HG02642 (cell line): ENCODE results near the gene FGF7.
"Not testable (repeated sequence)": the region's sequence is repeated elsewhere in the genome, so short reads cannot be mapped to it uniquely, and the experiment has no call there.

Experiments used
- ATAC-seq: cut with Tn5 transposase; IDR thresholded peaks from one replicate; pipeline ENCODE4 v1.9.1; 2021; ENCODE audit warnings: mild to moderate bottlenecking; ENCODE audit not compliant: unreplicated experiment, poor library complexity

FGF7 gene

GRCh38 chr15:49436751-49437150, 13.7 kb downstream of the FGF7 start:
- no peak for ATAC-seq

DNA sequence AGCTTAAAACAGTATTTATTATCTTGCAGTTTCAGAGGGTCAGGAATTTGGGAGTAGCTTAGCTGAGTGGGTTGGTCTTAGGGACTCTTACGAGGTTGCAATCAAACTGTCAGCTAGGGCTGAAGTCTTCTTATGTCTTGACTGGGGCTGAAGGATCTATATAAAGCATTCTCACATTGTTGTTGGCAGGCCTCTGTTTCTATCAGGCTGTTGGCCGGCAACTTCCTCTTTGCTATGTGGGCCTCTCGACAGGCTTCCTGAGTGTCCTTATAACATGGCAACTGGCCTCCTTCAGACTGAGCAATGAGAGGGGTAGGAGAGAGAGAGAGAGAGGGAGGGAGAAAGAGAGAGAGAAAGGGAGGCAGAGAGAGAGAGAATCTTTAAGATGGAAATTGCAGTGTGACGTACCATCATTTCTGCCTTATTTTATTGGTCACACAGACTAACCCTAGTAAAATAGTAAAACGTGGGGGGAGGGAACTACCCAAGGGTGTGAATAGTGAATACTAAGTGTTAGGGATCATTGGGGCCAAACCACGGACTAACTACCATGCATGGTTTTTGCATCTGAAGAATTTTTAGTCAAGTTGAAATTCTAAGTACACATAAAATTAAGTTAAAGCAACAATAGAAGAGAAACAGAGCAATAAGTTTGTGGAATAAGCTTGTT, 16.1 kb downstream of the FGF7 start:
- peak; percentile 92 for ATAC-seq

DNA sequence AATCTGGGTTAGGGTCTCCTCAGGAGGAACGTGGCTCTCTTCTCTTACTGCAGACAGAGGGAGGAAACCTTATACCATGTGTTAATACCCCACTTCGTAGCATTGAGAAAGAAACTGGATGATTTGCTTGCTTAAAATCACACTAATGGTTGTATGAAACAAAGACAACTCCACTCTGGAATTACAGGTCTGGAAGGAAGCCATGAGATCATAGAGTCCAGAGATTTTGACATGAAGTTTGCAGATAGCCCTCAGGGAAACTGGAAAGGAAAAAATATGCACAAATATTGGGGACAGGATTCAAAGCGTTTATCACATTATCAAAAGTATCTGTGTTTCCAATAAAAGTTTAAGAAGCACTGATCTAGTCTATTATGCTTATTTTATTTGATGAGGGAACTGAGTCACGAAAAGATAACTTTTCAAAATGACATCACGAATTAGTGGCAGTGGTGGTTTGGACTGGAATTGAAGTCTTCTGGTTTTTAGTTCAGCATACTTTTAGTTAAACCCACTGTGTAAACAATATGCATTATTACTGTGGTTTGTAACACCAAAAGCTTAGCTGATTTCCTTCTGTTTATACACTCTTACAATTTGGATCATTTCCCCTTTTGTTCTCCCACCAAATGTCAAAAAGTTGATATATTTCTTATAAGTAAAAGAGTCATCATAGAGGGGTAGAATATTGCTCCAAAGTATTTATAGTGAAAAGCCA, 16.8 kb downstream of the FGF7 start:
- no peak for ATAC-seq

DNA sequence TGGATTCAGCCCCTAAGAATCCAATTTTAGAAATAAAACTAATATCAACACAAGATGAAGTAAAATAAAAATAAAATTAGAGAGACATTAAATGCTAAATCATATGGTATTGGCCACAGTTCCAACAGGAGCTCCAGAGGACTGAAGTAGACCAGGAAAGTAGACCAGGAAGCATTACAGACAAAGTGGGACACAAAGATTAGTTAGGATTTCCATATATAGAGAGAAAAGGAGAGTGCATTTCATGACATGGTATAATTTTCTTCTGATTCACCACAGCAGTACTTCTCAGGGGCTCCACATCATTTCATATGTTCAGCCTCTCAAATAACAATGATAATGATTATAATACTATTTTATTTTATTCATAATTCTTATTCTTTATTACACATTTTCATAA, 18.3 kb downstream of the FGF7 start:
- no peak for ATAC-seq

- no peak for ATAC-seq
Measured at GRCh38 chr15:49441816-49442215, 18.8 kb downstream of the FGF7 start.

GRCh38 chr15:49452595-49452994, 29.6 kb downstream of the FGF7 start:
- ATAC-seq: no peak

DNA sequence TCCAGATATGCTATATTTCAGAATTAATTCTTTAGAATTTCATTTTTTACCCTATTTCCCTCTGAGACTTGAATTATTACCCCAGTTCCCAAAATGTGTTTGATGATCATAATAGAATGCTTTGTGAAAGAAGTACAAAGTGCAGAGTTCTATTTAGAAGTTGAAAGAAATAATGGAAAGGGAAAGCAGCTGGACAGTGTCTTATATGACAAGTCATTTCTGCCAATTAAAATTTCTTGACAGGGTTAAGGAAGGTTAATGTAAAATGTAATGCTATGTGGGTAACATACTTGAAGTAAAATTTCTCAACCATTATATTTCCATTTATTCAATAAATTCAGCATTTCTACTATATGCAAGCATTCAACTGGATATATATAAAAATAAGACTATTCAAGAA, 33.1 kb downstream of the FGF7 start:
- ATAC-seq: no peak

- no peak for ATAC-seq
Measured at GRCh38 chr15:49458145-49458544, 35.1 kb downstream of the FGF7 start.

DNA sequence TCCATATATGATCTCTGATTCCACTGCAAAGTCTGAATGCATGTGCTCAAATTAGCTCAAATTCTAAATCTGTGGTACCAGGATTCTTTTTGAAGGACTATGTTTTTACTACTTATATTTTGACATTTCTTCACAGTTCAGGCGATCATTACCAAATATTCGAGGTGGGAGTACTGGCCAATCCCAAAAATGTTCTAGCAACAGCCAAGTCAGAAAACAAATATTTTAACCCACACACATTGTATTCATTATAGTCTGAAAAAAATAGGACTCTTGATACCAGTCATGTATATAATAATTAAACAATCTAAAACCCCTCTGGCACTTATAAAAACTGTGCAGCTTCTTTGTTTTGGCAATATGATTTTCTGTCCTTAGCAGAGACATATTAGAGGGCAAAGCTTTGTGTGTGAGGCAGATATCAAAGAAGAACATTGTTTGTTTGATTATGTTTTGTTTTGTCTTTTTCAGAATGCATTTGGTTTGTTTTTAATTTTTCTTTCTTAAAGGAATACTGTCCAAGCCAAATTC, 37.4 kb downstream of the FGF7 start:
- ATAC-seq: no peak

GRCh38 chr15:49462232-49462844, 39.3 kb downstream of the FGF7 start:
- ATAC-seq: no peak

DNA sequence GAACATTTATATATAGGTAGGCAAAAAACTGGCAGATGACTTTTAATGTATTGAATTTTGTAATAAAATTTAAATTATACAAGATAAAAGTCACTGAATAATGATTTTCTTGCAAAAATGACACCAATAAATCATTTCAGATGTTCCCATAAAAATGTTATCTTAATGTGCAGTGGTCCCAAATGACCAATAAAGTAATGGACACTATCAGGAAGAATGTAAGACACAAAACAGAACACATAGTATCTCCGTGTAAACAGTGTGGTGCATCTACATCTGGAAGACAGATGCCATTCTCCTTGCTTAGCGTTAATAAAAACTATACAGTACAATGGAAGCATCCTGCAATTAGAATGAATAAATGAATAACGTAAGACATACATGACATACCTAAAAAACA, 41.5 kb downstream of the FGF7 start:
- no peak for ATAC-seq

DNA sequence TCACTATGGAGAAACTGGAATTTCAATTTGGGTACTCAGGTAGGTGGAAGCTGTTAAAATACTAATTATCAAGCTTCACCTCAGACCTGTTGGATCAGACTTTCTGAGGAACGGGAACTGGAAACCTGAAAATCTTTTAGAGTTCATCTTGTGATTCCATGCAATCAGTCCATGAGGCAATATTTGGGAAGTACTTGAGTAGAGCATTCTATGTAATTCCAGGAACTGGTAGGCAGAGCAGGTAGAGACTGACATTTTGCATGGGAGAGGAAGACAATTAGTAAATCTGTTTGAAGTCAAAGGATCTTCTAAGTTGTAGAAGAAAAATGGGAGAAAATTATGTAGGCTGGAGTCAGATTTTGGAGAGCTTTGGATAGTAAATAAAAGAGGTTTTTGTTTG, 43.1 kb downstream of the FGF7 start:
- no peak for ATAC-seq

GRCh38 chr15:49467746-49468480, 44.9 kb downstream of the FGF7 start:
- no peak for ATAC-seq

- ATAC-seq: no peak
Measured at GRCh38 chr15:49468481-49468839, 45.4 kb downstream of the FGF7 start.

GRCh38 chr15:49471248-49471647, 48.2 kb downstream of the FGF7 start:
- ATAC-seq: not testable (repeated sequence)

DNA sequence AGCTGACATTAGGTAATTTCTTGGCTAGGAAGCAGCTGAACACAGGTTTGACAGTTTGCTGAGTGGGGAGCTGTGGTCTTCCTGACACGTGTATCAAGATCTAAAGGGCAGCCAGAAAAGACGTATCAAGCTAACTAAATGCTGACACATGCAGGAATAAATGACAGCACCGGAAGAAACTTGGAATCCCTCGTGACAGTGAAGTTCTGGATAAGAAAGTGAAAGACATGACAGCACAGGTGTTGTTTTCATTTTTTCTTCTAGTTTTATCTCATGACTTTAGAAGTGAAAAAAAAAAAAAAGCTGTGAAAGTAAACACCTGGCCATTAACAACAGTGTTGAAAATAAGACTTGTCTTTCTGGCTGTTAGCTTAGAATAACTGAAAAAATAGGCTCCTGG, 48.7 kb downstream of the FGF7 start:
- peak; percentile 60 for ATAC-seq

- no peak for ATAC-seq
Measured at GRCh38 chr15:49472338-49472737, 49.3 kb downstream of the FGF7 start.

DNA sequence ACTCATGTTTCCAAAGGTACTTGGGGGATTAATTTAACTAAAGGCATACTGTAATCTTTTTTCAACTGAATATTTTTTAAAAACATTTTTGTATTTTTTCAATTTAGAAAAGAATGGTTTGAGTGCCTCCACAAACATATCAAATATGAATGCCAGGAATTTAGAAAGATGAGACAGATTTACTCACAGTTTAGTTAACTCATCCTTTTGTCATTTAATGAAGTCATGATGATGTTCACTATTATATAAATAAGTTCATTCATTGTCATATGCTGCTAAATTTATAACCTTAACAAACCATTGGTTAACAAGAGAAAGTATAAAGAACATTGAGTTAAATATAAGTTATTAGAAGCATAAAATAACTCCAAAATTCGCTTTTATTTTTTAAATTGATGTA, 50.0 kb downstream of the FGF7 start:
- ATAC-seq: no peak

- ATAC-seq: not testable (repeated sequence)
Measured at GRCh38 chr15:49478021-49478420, 55.0 kb downstream of the FGF7 start.

GRCh38 chr15:49478982-49479381, 55.9 kb downstream of the FGF7 start:
- not testable (repeated sequence) for ATAC-seq

- ATAC-seq: not testable (repeated sequence)
Measured at GRCh38 chr15:49485401-49485800, 62.4 kb downstream of the FGF7 start.
